Stimulated activated CD4-positive, alpha-beta T cell treated with anti-CD3 and anti-CD28 coated beads, Interleukin-2, amount 100 ng/mL, for 4 hours (primary cell): ENCODE measurements around the gene ARF1.

ENCODE experiments used
- DNase-seq: peaks from one replicate; pipeline ENCODE4 v3.0.0-alpha.2; 2020; ENCODE audit warnings: low read depth

ARF1 gene

DNA sequence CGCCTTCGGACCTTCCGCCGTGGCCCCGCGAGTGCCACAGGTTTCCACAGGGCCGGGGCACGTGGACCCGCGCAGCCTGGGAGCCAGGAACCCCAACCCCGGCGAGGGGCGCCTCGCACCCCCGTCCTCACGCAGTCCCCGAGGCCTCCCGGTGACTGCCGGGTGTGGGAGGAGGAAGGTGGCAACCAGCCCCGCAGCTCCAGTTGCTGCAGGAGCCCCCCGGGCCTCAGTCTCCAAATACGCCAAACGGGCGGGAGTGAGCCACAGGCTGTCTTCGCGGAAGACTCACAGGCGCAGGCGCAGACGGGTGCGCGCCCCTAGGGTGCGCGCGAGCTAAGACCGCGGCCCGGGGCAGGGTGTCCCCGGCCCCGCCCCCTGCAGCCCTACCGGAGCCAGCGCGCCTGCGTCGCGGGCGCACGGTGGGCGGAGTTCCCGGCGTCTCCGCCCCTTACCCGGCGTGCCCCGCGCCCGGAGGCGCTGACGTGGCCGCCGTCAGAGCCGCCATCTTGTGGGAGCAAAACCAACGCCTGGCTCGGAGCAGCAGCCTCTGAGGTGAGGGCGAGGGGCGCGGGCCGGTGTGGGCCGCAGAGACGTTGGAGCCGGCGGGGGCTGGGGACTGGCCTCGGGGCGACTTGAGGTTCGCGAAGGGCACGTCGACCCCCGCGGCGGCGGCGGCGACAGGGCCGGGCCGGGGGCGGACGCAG is at the start of gene ARF1:
Gene ARF1, plus strand, starts transcription at position 495 of the 704 bp plus-strand sequence. CDS start 14,407 bp downstream, outside the sequence.
- DNase-seq: peak; percentile 90

DNA sequence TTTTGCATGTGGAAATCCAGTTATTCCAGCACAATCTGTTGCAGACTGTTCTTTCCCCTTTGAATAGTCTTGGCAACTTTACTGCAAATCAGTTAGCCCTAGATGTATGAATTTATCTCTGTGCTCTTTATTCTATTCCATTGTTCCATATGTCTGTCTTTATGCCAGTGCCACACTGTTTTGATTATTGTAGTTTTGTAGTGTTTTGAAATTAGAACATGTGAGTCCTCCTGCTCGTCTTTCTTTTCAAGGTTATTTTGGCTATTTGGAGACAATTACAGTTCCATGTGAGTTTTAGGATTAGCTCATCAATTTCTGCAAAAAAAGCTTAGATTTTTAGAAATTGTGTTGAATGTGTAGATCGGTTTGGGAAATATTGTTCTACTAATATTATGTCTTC is 49.1 kb upstream of the ARF1 start:
- no peak for DNase-seq

DNA sequence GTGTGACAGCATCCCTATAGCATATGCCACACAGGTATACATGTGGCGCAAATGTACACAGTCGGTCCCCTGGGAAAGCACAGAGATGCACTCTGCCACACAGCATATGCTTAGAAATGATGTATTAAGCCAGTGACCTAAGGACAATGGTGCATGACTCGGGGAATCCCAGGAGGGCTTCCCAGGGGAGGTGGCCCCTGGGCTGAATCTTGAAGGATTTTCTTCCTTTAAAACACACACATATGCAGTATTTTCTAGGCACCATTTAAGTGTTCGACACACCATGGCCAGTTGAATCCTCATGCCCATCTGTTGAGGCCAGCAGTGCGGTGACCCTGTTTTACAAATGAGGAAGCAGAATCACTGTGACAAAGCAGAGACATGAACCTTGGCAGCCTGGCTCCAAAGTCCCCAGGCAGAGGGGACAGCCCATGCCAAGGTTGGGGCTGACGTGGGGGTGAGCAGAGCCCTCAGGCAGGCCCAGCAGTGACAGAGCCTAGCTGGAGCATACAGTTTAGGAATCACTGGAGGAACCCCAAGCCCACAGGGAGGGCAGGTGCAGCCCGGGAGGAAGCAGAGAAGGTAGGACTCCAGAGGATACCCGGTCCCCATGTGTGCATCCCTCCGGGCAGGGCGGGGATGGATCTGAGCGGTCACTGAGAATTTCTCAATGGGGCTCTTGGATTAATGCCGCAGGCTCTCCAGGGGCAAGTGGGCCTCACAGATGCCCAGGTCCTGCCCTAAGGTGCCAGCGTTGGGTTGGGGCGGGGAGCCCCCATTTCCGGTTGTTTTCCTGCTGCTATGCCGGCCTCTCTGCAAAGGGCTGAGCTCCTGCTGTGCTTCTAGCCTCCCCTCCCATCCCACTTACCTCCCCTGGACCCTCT is 47.3 kb upstream of the ARF1 start:
- no peak for DNase-seq

DNA sequence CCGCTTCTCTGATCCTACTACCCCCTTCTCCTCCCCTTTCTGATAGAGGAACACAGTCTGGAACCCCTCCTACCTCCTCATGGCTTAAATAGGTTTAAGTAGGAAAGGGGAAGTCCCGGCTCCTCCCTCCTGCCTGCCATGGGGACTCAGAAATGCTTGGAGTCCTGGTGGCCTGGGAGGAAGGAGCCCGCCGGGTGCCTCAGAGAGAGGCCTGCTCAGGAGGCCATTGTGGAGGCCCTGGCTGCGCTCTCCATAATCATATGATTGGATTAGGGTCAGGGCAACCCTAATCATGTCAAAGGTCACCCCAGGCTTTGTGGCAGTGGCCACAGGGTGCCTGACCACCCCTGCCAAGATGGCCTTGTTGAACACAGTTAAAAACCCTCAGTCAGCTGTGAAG is 46.7 kb upstream of the ARF1 start:
- DNase-seq: no peak

DNA sequence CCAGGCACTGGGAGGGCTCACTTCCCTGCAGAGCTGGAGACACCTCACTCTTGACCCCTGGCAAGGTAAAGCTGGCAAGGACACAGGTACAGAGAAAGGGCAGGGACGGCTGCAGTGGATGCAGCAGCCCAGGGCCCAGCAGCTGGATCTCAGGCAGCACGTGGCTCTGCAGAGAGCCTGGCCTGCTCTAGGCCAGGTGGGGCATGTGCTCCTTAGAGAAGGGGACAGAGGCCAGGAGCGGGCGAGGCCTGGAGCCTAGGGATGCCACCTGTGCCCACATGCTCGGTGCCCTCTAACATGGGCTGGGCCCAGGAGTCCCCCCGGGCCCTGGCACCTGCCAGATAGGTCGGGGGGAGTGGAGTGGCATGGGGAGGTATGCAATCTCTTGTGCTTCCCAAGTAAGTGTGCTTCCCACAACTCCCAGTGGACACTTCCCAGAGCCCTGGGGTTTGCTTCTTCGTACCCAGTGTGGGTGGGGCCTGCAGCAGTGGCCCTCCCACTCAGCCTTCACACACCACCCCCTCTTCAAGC is 45.7 kb upstream of the ARF1 start:
- no peak for DNase-seq

DNA sequence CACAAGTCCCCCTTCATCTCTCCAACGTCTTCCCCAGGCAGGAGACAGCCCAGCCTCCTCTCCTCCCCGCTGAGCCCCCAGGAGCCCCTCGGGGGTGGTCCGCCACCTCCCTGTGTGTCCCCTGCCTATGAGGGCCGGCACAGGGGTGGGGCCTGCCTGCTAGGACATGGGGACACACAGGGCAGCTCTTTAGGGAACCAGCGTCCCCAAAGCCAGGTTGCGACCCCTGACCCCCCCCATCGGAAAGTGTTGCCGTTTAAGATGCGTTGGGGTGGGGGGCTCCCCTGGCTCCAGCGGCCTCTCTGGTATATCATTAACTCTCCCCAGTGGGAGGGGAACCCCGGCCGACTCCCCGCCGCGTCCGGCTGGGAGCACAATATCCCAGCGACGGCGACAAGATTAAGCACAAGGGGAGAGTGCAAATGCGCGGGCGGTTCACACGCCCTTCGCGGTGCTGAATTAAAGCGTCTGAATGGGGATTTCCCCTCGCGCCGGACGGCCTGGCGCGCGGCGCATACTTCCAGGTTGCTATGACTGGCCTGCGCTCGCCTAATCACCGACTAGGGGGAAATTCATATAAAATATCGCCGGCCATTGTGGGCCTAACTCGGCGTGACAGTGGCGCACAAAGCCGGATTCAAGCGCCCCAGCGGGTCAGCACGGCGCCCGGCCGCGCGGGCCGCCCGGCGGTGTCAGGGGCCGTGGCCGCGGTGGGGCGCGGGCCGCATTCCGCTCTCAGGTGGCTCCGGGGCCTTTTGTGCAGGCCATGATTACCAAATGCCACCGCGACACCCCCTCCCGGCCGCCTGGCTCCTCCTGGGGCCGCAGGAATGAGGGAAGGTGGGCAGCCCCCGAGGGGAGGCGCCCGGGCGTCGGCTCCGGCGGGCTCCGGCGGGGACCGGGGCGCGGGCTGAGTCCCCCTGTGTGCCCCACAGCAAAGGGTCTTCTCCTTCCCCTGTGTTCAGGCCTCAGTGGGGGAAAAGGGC is 44.8 kb upstream of the ARF1 start:
- DNase-seq: peak; percentile 11

DNA sequence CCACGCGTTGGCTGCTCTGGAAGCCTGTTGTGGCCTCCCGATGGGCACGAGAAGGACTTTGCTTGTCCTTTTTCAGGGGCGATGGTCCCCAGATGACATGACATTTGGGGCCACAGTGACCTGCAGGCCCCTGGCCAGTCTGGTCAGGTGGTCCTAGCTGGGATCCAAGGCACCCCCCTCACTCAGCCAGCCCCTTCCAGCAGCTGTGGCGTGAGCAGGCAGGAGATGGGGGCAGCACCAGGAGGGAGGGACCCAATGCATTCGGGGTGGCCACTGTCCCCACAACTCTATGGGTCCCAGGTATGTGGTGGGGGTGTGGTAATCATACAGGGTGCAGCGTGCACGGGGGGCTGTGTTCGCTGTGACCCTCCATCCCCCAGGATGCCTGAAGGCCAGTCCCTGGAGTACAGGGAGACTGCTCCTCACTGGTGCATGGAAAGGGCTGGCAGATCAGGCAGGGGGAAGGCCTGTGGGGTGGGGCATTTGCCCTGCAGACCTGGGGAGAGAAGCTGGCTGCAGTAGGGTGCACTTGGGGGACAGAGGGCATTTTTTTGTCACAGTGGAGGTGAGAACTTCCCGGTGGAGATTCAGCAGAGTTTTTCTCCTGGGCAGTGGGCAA is 44.0 kb upstream of the ARF1 start:
- DNase-seq: no peak

DNA sequence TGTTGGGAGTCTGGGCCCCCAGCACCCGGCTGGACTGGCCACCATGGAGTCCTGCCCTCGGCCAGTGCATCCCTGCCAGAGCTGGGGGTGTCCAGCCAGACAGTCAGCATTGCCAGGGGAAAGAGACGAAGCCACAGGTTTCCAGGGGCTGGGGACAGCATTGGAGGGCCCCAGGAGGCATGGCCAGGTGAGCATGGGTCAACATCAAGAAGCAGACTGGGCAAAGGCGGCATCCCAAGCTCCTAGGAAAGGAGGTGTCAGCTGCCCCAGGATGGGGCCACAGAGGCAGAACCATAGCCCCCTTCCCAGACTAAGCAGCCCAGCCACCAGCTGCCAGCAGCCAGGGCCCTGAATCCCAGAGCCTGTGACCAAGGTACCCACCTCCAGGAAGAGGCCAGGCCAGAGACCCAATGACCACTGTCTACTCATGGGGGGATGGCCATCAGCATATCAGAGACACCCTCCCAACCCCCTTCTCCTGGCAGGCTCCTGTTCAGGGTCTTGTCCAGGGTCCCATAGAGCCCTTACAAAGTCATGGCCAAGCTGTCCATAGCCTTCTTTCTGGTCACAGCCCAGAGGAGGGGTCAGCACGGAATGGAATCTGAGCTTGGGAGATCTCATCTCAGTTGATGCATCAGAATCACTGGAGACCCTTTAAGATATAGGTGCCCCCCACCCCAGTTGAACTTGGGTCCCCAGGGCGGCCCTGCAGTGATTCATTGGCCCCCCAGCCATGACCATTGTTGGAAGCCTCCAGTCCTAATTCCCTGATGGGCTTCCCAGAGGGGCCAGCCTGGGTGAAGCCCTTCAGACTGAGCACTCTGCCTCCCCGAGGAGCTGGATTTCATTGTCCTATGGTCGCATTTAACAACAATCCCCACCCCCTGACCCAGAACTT is 43.3 kb upstream of the ARF1 start:
- DNase-seq: no peak

DNA sequence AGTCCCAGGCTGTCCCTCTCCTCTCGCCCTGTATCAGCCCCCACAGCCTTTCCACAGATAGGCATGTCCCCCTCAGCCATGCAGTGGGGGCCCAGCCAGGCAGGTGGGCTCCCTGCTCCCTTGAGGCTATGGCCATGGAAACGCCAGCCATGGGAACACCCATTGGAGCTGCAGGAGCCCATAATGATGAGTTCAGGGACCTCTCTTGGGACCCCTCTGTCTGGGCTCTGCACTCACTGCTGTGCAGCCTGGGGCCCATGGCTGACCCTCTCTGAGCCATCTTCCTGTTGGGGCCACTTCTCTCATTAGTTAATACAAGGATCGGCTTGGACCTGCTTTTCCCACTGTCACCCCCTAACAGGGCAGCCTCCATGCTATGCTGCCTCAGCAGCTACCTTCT is 42.5 kb upstream of the ARF1 start:
- DNase-seq: no peak

DNA sequence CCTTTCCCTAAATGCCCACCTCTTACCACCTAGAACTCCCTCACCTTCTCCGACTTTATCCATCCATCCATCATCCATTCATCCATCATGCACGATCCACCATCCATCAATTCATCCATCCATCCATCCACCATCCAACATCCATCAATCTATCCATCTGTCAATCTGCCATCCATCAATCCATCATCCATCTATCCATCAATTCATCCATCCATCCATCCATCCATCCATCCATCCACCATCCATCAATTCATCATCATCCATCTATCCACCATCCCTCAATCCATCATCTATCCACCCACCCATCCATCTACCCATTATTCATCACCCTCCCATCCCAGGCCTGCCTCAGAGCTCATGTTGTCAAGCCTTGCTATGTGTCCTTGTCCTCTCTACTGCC is 41.2 kb upstream of the ARF1 start:
- no peak for DNase-seq

DNA sequence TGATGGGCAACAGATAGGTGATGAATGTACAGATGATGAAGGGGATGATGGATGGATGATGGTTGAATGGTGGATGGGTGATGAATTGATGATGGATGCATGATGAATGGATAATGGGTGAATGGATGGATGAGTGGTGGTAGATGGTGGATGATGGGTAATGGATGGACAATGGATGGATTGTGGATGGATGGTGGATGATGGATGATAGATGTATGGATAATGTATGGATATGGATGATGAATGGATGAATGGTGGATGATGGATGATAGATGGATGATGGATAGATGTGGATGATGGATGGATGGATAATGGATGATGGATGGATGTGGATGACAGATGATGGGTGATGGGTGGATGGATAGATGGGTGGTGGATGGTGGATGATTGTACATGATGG is 40.0 kb upstream of the ARF1 start:
- DNase-seq: no peak

DNA sequence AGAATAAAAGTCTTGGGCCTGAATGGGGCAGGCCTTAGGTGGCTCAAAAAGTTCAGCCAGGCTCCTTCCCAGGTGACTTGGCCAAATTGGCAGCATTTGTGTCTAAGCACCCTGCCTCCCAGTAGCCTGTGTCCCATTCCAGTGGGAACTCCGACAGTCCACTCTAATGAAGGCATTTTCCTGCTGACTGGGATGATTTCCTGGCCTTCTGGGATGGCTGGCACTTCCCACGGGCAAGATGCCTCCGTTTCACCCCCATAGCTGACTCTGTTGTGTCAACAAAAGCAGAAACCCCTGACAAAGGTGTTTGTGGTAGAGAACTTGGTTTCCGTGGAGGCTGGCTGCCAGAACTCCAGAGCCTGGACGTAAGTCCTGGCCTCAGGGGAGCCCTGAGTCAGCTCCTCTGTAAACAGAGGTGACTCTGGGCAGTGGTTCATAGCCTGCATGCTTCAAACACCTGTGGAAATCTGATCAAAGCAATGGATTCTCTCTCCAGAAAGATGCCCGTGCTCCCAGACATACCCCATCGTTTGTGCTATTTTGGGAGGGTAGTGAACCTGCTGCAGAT is 39.1 kb upstream of the ARF1 start:
- no peak for DNase-seq

DNA sequence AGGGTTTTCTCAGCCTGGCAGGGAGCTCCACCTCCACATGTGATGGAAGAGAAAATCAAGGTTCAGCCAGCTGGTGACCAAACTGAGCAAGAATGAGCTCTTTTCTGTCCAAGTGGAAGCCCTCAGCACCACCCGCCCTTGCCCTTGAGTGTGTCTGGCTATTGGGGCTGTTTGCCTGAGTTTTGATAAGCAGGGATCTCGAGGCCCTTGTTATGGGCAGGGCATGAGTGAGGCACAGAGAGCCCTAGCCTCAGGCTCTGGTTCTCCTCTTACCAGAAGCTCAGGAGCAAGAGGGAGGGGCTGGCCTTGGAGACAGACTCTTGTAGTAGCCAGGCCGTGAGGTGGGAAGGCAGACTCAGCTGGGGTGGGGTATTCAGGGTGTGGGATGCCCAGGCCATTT is 37.5 kb upstream of the ARF1 start:
- DNase-seq: no peak

DNA sequence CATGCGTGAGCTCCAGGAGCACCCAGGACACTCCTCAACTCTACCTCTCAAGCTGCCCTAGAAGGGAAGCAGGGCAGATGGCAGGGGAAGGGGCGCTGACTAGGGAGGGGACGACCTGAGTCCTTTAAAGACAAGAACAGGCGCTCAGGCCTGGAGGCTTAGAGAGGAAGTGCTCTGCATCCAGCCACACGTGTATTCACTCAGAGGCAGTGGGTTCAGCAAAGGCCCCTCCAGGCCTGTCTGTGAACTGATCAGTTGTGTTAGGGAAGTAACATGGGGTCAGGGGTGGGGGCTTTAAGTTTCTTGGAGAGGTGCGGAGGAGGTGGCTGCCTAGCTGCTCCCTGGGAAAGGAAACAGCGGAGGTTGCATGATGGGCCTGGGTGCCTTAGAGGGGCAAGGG is 37.1 kb upstream of the ARF1 start:
- DNase-seq: no peak

DNA sequence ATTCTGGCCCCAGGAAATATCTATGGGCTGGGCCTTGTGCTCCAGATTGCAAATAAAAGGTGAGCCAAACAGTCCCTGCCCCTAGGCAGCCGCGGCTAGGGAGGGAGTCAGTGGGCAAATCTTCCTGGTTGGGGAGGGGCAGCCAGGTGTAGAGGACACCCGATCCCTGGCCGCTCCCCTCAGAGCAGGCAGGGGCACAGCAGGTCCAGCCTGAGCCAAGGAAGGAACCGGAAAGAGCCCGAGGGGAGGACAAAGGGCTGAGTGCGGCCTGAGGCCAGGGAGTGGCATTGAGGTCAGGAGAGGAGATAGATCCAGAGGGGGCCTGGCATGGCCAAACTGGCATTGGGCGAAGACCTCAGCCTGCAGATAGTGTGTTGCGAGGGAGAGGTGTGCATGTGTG is 36.6 kb upstream of the ARF1 start:
- DNase-seq: no peak

DNA sequence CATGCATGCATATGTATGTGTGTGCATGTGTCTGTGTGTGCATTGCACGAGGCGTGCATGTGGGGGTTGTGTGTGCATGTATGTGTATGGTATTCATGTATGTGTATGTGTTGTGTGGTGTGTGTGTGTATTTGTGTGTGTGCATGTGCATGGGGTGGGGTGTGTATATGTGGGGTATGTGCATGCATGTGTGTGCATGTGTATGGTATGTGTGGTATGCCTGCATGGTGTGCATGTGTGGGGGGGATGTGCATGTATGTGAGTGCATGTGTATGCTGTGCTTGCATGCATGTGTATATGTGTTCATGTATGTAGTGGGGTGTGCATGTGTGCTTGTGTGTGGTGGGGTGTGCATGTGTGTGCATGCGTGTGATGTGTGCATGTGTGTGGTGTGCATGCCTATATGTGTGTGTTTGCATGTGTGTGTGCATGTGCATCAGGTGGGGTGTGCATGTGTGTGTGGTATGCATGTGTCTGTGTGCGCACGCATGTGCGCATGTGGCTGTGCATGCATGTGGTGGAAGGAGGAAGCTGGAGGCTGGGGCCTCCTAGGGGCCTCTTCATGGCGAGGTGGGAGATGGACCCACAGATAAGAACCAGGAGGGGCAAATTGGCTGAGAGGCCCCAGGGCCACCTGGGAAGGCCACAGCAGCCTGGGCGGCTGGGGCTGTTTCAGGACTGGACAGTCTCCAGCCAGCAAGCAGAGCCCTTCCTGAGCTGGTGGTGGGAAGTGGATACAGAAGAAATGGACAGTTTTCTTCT is 35.9 kb upstream of the ARF1 start:
- DNase-seq: no peak

DNA sequence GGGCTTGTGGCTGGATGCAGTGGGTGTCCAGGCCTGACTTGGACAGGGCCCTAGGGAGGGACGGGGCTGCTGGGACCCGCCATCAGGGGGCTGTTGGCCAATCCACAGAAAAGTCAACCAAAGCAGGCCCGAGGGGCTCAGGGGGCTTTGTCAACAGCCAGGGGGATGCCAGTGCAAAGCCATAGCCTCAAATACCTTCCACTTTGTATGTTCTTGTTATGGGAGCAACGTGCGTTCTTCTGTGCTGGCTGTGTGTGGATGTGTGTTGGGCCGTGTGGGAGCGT is 35.4 kb upstream of the ARF1 start:
- no peak for DNase-seq

DNA sequence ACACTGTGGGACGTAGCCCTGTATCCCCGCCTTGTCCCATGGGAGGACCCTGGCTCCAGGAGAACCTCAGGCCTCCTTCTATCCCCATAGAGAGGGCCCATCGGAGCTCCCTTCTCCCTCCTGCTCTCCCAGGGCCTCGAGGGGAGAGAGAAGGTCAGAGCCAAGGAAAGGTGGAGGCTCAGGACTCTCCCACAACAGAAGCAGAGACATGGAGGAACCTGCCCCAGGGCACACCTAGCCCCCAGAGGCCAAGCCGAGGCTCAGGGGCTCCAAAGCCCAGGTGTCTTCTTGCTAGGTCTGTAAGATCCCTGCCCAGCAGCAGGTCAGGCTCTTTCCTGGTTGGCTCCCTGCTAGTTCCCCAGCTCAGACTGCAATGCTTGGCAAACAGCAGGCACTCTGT is 34.4 kb upstream of the ARF1 start:
- DNase-seq: no peak

DNA sequence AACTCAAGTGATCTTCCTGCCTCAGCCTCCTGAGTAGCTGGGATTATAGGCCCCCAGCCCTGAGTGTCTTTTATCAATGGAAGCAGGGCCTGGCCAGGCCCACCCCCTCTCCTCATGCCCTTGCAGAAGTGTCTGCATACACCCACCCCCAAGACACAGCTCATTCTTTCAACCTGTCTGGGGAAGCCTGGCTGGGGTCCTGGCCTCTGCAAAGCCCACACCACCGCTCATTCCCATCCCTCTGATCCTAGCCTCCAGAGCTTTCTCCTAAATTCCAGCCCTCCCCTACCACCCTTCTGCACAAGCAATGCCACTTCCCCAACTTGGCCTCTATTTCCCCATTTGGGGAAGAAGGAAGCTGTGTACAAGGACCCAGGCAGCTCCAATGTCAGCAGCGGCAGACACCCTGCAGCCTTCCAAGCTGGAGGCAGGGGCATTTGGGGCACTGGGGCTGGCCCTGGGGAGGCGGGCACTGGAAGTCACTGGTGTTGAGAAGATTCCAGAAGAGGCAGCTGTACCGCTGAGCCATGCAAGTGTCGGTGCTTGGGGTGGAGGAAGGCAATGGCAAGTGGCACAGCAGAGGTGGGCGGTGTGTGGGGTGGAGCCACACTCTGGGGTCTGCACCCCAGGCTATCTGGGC is 33.7 kb upstream of the ARF1 start:
- no peak for DNase-seq
